Suprapubic skin (tissue), 4 donors: ENCODE results near the gene C4B. TPM values are rescaled to one million over a fixed set of nuclear protein-coding genes. Genes with fewer than 3 reads are reported as not detected.
"Not testable (repeated sequence)": the region's sequence is repeated elsewhere in the genome, so short reads cannot be mapped to it uniquely, and the experiment has no call there.

Source experiments
- DNase-seq, 2 donors: peaks; one replicate each; pipeline ENCODE4 v3.0.0-alpha.2; 2019; ENCODE audit warnings: low spot score in 2 of 2
- H3K27ac ChIP-seq: fragments of 200-600 bp; sonication (generic); one replicate; pipeline ENCODE4 v1.5.1; 2019
- H3K27me3 ChIP-seq: fragments of 200-600 bp; sonication (generic); one replicate; pipeline ENCODE4 v1.5.1; 2019
- H3K36me3 ChIP-seq: fragments of 200-600 bp; sonication (generic); one replicate; pipeline ENCODE4 v1.5.1; 2019
- H3K4me1 ChIP-seq: fragments of 200-600 bp; sonication (generic); one replicate; pipeline ENCODE4 v1.5.1; 2019
- H3K4me3 ChIP-seq: fragments of 200-600 bp; sonication (generic); one replicate; pipeline ENCODE4 v1.5.1; 2019; ENCODE audit warnings: mild to moderate bottlenecking
- H3K9me3 ChIP-seq: fragments of 200-600 bp; sonication (generic); one replicate; pipeline ENCODE4 v1.5.1; 2019
- EP300 ChIP-seq: sonication (generic); formaldehyde crosslinking; IDR thresholded peaks from one replicate; pipeline ENCODE4 v1.6.1; 2017; ENCODE audit warnings: antibody characterized with exemption
- POLR2A ChIP-seq, 2 donors: fragments of 450-650 bp; IDR thresholded peaks; one replicate each; pipeline ENCODE4 v1.6.1; 2017; ENCODE audit warnings: antibody characterized with exemption in 2 of 2, mild to moderate bottlenecking in 2 of 2, moderate library complexity in 2 of 2
- POLR2AphosphoS5 ChIP-seq, 3 donors: sonication (generic); formaldehyde crosslinking; IDR thresholded peaks; one replicate each; pipeline ENCODE4 v1.6.1; 2017; ENCODE audit warnings: antibody characterized with exemption in 3 of 3
- WGBS: methylation state at CpG from one replicate; pipeline ENCODE4 v1.1.5; 2018; 5-methylcytosine and 5-hydroxymethylcytosine counted together
- total RNA-seq, 4 donors: library from RNA; depleted of rRNA; stranded (reverse); fragments of >200 nt; gene quantifications; one replicate each; pipeline ENCODE4 v1.1.0, GENCODE V29; 2016
- TF ChIP-seq, protein P1 (sequence below), 2 donors: fragments of 200-600 bp in 1 of 2; fragments of 450-650 bp in 1 of 2; sonication (generic) in 1 of 2; IDR thresholded peaks; one replicate each; pipeline ENCODE4 v1.5.1; 2016 to 2019; ENCODE audit warnings: antibody characterized with exemption in 2 of 2, mild to moderate bottlenecking in 1 of 2, moderate library complexity in 1 of 2

C4B gene
- total RNA-seq, 4 donors from 2014 or later, result 1.3 to 9.4 (median 5.1) TPM

DNA sequence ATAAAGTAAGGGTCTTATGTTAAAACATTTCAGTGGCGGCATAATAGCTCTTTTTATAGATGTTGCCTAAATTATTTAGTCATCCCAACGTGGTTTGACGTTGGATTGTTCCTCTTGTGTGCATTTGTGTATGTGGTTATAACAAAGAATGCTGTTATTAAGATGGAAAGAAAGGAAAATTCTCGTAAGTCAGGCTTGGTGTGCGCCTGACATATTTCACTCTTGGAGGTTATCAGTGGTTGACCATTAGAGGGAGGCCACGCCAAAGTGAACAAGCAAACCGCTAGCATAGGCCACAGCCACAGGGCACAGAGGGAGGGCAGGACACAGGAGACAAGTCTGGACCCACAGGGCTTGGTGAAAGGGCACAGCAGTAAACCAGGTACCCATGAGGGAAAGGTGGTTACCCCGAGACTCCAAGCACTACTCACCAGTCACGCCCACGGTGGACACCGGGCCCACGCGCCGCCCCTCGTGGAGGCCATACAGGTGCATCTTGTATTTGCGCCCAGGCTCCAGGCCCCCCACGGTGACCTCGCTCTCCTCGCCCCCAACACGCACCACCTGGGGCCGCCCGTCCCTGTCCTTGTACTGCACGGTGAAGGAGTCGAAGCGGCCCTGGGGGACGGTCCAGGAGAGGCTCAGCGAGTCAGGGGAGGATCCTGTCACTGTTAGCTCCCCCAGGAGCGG is 46.5 kb downstream of the C4B start:
- H3K27me3 ChIP-seq, result no peaks in the 10 kb centered on the region
- no peak overlapping the region for H3K27ac ChIP-seq
- no peaks in the 10 kb centered on the region for H3K4me1 ChIP-seq
- no peaks in the 10 kb centered on the region for H3K9me3 ChIP-seq
- no peak for DNase-seq
- TF ChIP-seq POLR2AphosphoS5 (IDR thresholded peaks at IDR 0.05), result no peak
- no peak for TF ChIP-seq EP300
- TF ChIP-seq, protein P1, sequence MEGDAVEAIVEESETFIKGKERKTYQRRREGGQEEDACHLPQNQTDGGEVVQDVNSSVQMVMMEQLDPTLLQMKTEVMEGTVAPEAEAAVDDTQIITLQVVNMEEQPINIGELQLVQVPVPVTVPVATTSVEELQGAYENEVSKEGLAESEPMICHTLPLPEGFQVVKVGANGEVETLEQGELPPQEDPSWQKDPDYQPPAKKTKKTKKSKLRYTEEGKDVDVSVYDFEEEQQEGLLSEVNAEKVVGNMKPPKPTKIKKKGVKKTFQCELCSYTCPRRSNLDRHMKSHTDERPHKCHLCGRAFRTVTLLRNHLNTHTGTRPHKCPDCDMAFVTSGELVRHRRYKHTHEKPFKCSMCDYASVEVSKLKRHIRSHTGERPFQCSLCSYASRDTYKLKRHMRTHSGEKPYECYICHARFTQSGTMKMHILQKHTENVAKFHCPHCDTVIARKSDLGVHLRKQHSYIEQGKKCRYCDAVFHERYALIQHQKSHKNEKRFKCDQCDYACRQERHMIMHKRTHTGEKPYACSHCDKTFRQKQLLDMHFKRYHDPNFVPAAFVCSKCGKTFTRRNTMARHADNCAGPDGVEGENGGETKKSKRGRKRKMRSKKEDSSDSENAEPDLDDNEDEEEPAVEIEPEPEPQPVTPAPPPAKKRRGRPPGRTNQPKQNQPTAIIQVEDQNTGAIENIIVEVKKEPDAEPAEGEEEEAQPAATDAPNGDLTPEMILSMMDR (IDR thresholded peaks at IDR 0.05), result no peak
- TF ChIP-seq POLR2A (IDR thresholded peaks at IDR 0.05), result no peak
- no peak overlapping the region for H3K4me3 ChIP-seq
- WGBS, result 87% methylated on average over 7 of the region's 28 CpGs
- peaks cover 40% of the 10 kb centered on the region for H3K36me3 ChIP-seq

DNA sequence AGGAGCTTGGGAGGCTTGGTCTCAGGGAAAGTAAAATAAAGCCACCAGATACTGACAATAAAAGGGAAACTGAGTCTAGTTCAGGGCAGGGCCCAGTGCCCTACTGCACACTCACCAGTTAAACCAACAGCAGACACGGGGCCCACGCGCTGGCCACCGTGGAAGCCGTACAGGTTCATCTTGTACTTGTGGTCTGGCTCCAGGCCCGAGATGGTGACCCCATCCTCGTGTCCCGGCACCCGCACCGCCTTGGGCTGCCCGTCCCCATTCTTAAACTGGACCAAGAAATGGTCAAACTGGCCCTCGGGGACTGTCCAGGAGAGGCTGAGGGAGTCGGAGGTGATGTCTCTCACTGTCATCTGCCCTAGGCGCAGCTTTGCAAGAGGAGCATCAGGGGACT is 50.1 kb downstream of the C4B start:
- no peaks in the 10 kb centered on the region for H3K9me3 ChIP-seq
- no peak for TF ChIP-seq POLR2A (IDR thresholded peaks at IDR 0.05)
- H3K4me3 ChIP-seq, result no peak overlapping the region
- no peak for DNase-seq
- H3K27ac ChIP-seq, result no peak overlapping the region
- 90% methylated on average over 14 of the region's 14 CpGs for WGBS
- H3K4me1 ChIP-seq, result no peaks in the 10 kb centered on the region
- no peaks in the 10 kb centered on the region for H3K27me3 ChIP-seq
- H3K36me3 ChIP-seq, result peaks cover 46% of the 10 kb centered on the region

DNA sequence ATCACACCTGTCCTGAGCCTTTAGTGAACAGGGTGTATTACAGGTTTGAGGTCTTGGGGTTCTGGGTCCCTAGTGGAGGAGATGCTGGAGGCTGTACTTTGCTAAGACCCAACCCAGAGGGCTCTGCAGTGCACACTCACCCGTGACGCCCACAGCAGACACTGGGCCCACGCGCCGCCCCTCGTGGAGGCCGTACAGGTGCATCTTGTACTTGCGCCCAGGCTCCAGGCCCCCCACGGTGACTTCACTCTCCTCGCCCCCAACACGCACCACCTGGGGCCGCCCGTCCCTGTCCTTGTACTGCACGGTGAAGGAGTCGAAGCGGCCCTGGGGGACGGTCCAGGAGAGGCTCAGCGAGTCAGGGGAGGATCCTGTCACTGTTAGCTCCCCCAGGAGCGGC is 52.9 kb downstream of the C4B start:
- not testable (repeated sequence) for H3K4me1 ChIP-seq, DNase-seq, H3K27me3 ChIP-seq, H3K9me3 ChIP-seq, H3K4me3 ChIP-seq, H3K27ac ChIP-seq
- 92% methylated on average over 19 of the region's 19 CpGs for WGBS
- H3K36me3 ChIP-seq, result peaks cover 43% of the 10 kb centered on the region

DNA sequence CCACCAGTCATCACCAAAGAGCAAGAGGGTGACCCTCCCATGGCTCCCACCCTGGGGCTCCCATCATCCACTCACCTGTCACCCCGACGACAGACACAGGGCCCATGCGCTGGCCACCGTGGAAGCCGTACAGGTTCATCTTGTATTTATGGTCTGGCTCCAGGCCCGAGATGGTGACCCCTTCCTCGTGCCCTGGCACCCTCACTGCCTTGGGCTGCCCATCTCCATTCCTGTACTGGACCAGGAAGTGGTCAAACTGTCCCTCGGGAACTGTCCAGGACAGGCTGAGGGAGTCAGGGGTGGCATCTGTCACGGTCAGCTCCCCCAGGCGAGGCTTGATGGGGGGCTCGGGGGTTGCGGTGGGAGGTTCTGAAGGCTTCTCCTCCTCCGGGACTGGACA is 53.7 kb downstream of the C4B start:
- peaks cover 48% of the 10 kb centered on the region for H3K36me3 ChIP-seq
- DNase-seq, H3K9me3 ChIP-seq, H3K27ac ChIP-seq, H3K4me3 ChIP-seq, H3K4me1 ChIP-seq, H3K27me3 ChIP-seq: not testable (repeated sequence)
- WGBS, result 100% methylated on average over 2 of the region's 13 CpGs

DNA sequence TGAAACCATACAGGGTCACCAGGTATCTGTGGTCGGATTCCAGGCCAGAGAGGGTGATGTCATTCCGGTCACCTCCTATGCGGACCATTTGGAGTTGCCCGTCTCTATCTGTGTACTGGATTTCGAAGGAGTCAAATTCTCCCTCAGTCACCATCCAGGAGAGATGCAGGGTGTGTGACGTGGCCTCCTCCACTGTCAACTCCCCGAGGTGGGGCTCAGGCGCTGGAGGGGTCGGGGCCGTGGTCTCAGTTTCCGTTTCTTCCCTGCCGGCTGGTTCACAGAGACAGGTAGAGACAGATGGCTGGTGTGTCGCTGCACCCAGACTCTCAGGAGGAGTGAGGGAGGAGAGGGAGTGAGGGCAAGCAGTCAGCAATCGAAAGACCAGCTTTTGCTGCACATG is 54.3 kb downstream of the C4B start:
- Histone ChIP-seq H3K4me3 (no peak overlapping the region), H3K9me3 (no peaks in the 10 kb centered on the region)
- WGBS, result 92% methylated on average over 11 of the region's 14 CpGs

DNA sequence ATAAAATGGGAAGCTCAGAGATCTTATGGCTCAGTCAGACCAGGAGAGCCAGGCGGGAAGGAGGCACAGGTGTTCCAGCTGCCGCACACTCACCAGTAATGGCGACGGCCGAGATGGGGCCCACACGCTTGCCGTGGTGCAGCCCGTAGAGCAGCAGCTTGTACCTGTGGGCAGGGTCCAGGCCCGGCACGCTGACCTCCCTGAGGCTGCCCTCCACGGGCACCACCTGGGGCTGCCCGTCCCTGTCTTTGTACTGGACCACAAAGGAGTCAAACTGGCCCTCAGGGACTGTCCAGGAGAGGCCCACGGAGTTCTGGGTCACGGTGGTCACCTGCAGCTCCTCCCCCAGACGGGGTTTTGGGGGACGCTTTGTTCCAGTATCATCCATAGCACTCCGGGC is 54.9 kb downstream of the C4B start:
- no peak for DNase-seq
- H3K9me3 ChIP-seq, result no peaks in the 10 kb centered on the region
- peaks cover 7% of the 10 kb centered on the region for H3K4me1 ChIP-seq
- WGBS, result 87% methylated on average over 17 of the region's 17 CpGs
- H3K36me3 ChIP-seq, result peaks cover 47% of the 10 kb centered on the region
- H3K27me3 ChIP-seq, result no peaks in the 10 kb centered on the region
- H3K27ac ChIP-seq, result no peak overlapping the region
- no peak for TF ChIP-seq EP300
- TF ChIP-seq POLR2A (IDR thresholded peaks at IDR 0.05), result no peak
- no peak for TF ChIP-seq POLR2AphosphoS5 (IDR thresholded peaks at IDR 0.05)
- TF ChIP-seq, protein P1 (IDR thresholded peaks at IDR 0.05), result no peak
- H3K4me3 ChIP-seq, result no peak overlapping the region

More for the DNA sequence above, 54.3 kb downstream of the C4B start:
- no peaks in the 10 kb centered on the region for H3K27me3 ChIP-seq
- TF ChIP-seq POLR2A (IDR thresholded peaks at IDR 0.05) (no peak), EP300 (no peak), POLR2AphosphoS5 (IDR thresholded peaks at IDR 0.05) (no peak)
- TF ChIP-seq, protein P1 (IDR thresholded peaks at IDR 0.05), result no peak
- peaks cover 49% of the 10 kb centered on the region for H3K36me3 ChIP-seq
- H3K27ac ChIP-seq, result no peak overlapping the region
- peaks cover 7% of the 10 kb centered on the region for H3K4me1 ChIP-seq
- DNase-seq, result no peak
